Testis (tissue), 3 donors: Measurements from ENCODE around the gene CBLB. TPM values are rescaled to one million over a fixed set of nuclear protein-coding genes. Genes with fewer than 3 reads are reported as not detected.

Experiments
- DNase-seq: peaks from one replicate; pipeline ENCODE4 v3.0.0-alpha.2; 2019
- H3K27ac ChIP-seq, 2 donors: fragments of 200-600 bp; sonication (generic); one replicate each; pipeline ENCODE4 v1.5.1; 2019
- H3K27me3 ChIP-seq: fragments of 200-600 bp; sonication (generic); one replicate; pipeline ENCODE4 v1.5.1; 2019
- H3K36me3 ChIP-seq: fragments of 200-600 bp; sonication (generic); one replicate; pipeline ENCODE4 v1.5.1; 2017; ENCODE audit warnings: low read depth; ENCODE audit errors: missing control alignments
- H3K4me1 ChIP-seq: fragments of 200-600 bp; sonication (generic); one replicate; pipeline ENCODE4 v1.5.1; 2019
- H3K4me3 ChIP-seq, 2 donors: fragments of 200-600 bp; sonication (generic); one replicate each; pipeline ENCODE4 v1.5.1; 2017 to 2019
- H3K9me3 ChIP-seq: fragments of 200-600 bp; sonication (generic); one replicate; pipeline ENCODE4 v1.5.1; 2017
- POLR2A ChIP-seq: fragments of 450-650 bp; IDR thresholded peaks from one replicate; pipeline ENCODE4 v1.6.1; 2017; ENCODE audit warnings: antibody characterized with exemption, mild to moderate bottlenecking, moderate library complexity
- WGBS, 2 donors: methylation state at CpG; one replicate each; pipeline ENCODE4 v1.1.5; 2018; 5-methylcytosine and 5-hydroxymethylcytosine counted together
- intact Hi-C: fragments of 100-400 bp; cut with DNase I; formaldehyde crosslinking; loops from one replicate; pipeline ENCODE4 v1.15.1; 2023; ENCODE audit warnings: low total_unique reads
- polyA plus RNA-seq: library from polyadenylated mRNA; stranded (reverse); fragments of 350-450 nt; fragmentation: Illumina TruSeq; extraction: RNeasy Lipid Tissue Mini Kit (QIAGEN cat#74804); gene quantifications from one replicate; pipeline ENCODE4 v1.2.3, GENCODE V29; 2014; ENCODE audit warnings: low read depth, low replicate concordance; ENCODE audit not compliant: insufficient read depth
- total RNA-seq, 2 donors: library from RNA; depleted of rRNA; stranded (reverse); fragments of >200 nt; gene quantifications; one replicate each; pipeline ENCODE4 v1.2.3, GENCODE V29; 2016
- TF ChIP-seq, protein P1 (sequence below), 3 experiments: fragments of 450-650 bp in 2 of 3; fragments of 200-600 bp in 1 of 3; sonication (generic) in 1 of 3; IDR thresholded peaks; one replicate each; pipeline ENCODE4 v1.5.1; 2016 to 2019; ENCODE audit warnings: antibody characterized with exemption in 3 of 3, mild to moderate bottlenecking in 2 of 3, moderate library complexity in 1 of 3

CBLB gene
- total and polyA plus RNA-seq, 3 donors from 2014 or later = 33.0 to 73.6 (median 65.9) TPM

DNA sequence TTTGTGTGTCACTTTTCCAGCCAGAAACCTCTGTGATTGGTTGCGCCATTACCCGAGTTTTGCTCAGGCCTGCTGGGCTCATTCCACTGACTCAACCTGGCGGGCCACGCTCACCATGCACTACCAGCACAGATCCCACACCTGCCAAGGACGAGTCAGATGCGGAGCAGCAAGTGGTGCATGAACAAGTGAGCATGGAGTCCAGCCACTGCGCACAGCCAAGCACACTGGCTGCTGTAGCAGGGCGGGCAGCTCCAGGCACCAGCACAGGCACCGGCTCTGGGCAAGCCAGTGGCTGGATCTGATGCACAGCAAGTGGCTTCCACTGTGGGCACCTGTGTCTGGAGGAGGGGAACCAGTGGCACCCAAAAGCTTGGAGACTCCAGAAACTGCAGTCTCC, 110.4 kb downstream of the CBLB start:
- no peak for DNase-seq
- Histone ChIP-seq H3K4me1 (no peaks in the 10 kb centered on the region), H3K36me3 (no peaks in the 10 kb centered on the region), H3K27ac (no peak overlapping the region), H3K27me3 (no peaks in the 10 kb centered on the region), H3K9me3 (no peaks in the 10 kb centered on the region), H3K4me3 (no peak overlapping the region)
- WGBS, 2 donors = 95 to 97% methylated on average over 5 to 9 of the region's 9 CpGs
- intact Hi-C loops = no loop called here
- TF ChIP-seq, protein P1, sequence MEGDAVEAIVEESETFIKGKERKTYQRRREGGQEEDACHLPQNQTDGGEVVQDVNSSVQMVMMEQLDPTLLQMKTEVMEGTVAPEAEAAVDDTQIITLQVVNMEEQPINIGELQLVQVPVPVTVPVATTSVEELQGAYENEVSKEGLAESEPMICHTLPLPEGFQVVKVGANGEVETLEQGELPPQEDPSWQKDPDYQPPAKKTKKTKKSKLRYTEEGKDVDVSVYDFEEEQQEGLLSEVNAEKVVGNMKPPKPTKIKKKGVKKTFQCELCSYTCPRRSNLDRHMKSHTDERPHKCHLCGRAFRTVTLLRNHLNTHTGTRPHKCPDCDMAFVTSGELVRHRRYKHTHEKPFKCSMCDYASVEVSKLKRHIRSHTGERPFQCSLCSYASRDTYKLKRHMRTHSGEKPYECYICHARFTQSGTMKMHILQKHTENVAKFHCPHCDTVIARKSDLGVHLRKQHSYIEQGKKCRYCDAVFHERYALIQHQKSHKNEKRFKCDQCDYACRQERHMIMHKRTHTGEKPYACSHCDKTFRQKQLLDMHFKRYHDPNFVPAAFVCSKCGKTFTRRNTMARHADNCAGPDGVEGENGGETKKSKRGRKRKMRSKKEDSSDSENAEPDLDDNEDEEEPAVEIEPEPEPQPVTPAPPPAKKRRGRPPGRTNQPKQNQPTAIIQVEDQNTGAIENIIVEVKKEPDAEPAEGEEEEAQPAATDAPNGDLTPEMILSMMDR (IDR thresholded peaks at IDR 0.05) = no peak
- TF ChIP-seq POLR2A = no peak

DNA sequence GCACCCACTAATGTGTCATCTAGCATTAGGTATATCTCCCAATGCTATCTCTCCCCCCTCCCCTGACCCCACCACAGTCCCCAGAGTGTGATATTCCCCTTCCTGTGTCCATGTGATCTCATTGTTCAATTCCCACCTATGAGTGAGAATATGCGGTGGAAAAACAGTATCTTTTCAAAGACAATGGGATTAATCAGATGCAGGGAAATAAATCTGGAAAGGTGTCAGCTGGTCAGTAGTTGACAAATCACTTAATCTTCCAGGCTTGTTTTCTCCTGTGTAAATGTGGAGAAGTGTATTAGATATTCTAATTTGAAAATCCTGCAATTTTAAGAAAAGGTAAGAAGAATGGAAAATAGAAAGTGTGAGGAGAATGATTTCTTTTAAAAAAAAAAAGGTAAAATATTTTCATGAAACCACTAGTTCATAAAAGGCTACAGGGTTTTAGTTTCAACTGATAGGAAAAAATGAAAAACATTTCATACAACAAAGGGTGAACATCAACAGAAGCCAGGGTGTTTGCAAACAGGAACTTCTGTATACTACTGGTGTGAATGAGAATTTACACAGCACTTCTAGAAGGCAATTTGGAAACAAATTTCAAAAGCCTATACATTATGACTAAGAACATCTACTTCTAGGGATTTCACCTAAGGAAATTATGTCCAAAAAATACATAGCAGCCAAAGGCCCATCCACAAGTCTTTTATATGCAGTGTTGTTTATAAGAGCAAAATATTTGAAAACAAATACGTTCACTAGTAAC, 113.5 kb downstream of the CBLB start:
- no peaks in the 10 kb centered on the region for H3K9me3 ChIP-seq
- no peaks in the 10 kb centered on the region for H3K36me3 ChIP-seq
- no peaks in the 10 kb centered on the region for H3K4me1 ChIP-seq
- no peak overlapping the region for H3K4me3 ChIP-seq
- WGBS, 2 donors = 88 to 92% methylated on average over 2 of the region's 2 CpGs
- intact Hi-C loops = no loop called here
- H3K27me3 ChIP-seq = no peaks in the 10 kb centered on the region
- no peak for DNase-seq
- H3K27ac ChIP-seq = no peak overlapping the region
- TF ChIP-seq, protein P1 (IDR thresholded peaks at IDR 0.05) = no peak
- no peak for TF ChIP-seq POLR2A

DNA sequence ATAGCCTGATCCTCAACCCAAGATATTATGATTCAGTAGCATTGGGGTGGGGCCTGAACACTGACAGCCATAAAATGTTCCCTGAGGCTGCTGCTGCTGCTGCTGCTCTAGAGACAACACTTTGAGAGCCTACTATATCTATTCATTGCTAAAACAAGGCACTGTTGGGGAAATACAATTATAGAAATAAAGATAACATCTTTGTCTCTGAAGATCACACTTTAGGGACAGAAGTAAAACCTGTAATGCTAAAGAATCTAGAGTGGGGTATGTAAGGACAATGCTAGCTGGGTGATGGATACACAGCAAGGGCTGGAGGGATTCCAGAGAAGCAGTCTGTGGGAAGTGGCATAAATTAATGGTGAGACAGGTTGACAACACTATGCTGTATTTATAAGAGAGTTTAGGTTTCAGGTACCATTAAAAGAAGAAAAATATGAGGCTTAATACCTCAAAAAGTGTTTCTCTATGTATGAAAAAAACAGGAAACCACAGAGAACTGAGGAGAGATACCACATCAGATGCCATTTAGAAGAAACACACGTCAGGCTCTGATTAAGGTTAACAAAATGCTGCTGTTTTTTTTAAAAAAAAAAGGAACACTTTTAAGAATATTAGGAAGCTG, 115.9 kb downstream of the CBLB start:
- DNase-seq = no peak
- 74 to 79% methylated on average over 1 of the region's 1 CpG for WGBS, 2 donors

DNA sequence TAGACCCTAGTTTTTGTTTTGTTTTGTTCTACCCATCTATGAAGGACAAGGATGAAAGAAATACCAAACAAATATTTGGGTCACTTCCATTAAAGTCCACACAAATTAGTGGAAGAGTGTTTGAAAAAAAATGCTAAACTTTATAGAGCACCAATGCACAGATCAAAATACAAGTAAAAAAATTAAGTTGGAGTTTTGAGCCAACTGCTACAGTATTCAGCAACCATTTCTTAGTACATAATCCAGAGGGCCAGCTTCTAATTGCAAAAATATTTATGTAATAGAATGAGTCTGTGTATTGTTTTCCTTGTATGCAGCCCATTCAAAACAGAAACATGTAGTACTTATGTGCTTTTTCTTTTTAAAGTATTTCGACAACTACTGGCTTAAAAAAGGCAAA, 121.1 kb downstream of the CBLB start:
- no peak for TF ChIP-seq POLR2A
- TF ChIP-seq, protein P1 (IDR thresholded peaks at IDR 0.05) = no peak
- intact Hi-C loops = no loop called here
- Histone ChIP-seq H3K36me3 (no peaks in the 10 kb centered on the region), H3K27ac (peak overlapping the region in 1 of 2 donors; percentile 70), H3K4me1 (peaks cover 14% of the 10 kb centered on the region), H3K27me3 (no peaks in the 10 kb centered on the region), H3K4me3 (no peak overlapping the region), H3K9me3 (no peaks in the 10 kb centered on the region)
- no peak for DNase-seq
- 56 to 62% methylated on average over 1 of the region's 1 CpG for WGBS, 2 donors

More for the DNA sequence above, 115.9 kb downstream of the CBLB start:
- Histone ChIP-seq H3K4me1 (peaks cover 5% of the 10 kb centered on the region), H3K9me3 (no peaks in the 10 kb centered on the region), H3K27ac (no peak overlapping the region), H3K27me3 (no peaks in the 10 kb centered on the region), H3K4me3 (no peak overlapping the region), H3K36me3 (no peaks in the 10 kb centered on the region)
- intact Hi-C loops = no loop called here
- no peak for TF ChIP-seq POLR2A
- TF ChIP-seq, protein P1 (IDR thresholded peaks at IDR 0.05) = no peak
